Measurements from ENCODE around the gene LZIC. TPM values are rescaled to one million over a fixed set of nuclear protein-coding genes. Genes with fewer than 3 reads are reported as not detected.

LZIC gene
- total and polyA plus RNA-seq, 2 of the 8 experiments (the other 6 are each of a cell fraction or from before 2014, with no cell fraction given), result 4.8 to 20.3 TPM

DNA sequence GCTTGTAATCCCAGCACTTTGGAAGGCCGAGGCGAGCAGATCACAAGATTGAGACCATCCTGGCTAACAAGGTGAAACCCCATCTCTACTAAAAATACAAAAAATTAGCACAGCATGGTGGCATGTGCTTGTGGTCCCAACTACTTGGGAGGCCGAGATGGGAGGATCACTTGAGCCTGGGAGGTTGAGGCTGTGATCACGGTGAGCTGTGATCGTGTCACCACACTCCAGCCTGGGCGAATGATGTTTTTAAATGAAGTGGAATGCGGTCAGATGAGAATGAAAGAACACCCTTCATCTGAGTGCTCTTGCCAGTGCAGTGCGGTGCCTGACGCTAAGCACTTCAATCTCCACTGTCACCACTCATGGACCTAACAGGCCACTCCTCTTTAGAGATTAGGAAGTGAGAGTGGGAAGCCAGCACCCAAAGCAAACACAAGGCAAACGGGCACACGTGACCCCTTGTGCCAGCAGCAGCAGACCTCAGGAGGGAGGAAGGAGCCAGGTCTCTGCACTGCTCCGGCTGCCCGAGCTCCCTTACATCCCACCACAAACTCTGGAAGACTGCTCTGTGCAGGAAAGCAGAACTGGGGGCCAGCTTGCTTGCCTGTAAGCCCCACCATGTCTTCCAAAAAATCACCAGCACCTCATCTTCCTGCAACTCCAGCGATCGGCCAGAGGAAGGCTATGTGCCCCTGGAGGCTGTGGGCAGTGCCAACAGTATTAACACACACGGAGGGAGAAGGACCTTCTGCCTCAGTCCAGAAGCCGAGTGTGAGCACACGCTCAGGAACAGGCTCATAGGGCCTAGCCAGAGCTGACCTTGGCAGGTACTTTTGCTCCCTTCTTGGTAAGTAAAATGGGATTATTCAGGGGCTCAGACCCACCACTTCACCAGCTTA, 42.8 kb downstream of the LZIC start (continued):
- no peak for TF ChIP-seq SIRT6 (IDR thresholded peaks at IDR 0.05; ENCODE audit: low read length)
